HepG2 (cell line): ENCODE measurements around the gene DNLZ. TPM values are rescaled to one million over a fixed set of nuclear protein-coding genes. Genes with fewer than 3 reads are reported as not detected.

ENCODE experiments used
- ATAC-seq: fragments of 200-7000 bp; cut with Tn5 transposase; 3 replicates; pipeline ENCODE4 v1.9.1; 2020; ENCODE audit warnings: mild to moderate bottlenecking, moderate library complexity
- BruUV-seq: library from RNA; stranded (reverse); fragments of 400-500 nt; replicated peaks from 2 replicates; lab custom pipeline; 2021; lab: Mats Ljungman, UMichigan
- CTCF ChIA-PET: fragments of 300-600 bp; formaldehyde crosslinking; extraction: SDS; loops from one replicate; lab custom pipeline; 2021; ENCODE audit warnings: low total read pairs, inconsistent platforms, low intra/inter-chr PET ratio; lab: Yijun Ruan, JAX
- POLR2A ChIA-PET: fragments of 350-600 bp; sonication (Branson Sonifier 250); formaldehyde crosslinking; loops from one replicate; lab custom pipeline; 2020; ENCODE audit warnings: antibody characterized with exemption, inconsistent platforms; lab: Yijun Ruan, JAX
- DNase-seq: peaks from one replicate; pipeline ENCODE4 v3.0.0-alpha.2; 2015; ENCODE audit warnings: low spot score
- FAIRE-seq: peaks from 3 replicates; lab custom pipeline; 2011; peaks lifted over from hg19 to GRCh38; lab: Jason Lieb, UNC
- H2AFZ ChIP-seq: one replicate; pipeline ENCODE4 v1.6.1; 2011; ENCODE audit warnings: low read length, inconsistent platforms
- H3K27ac ChIP-seq: fragments of 300-600 bp; 3 replicates; pipeline ENCODE4 v1.8.0; 2011; ENCODE audit warnings: mixed run types, mild to moderate bottlenecking, mixed read lengths, low read length, inconsistent platforms; ENCODE audit not compliant: insufficient read depth; ENCODE audit errors: extremely low read length
- H3K27me3 ChIP-seq, 2 experiments: fragments of 200-600 bp in 1 of 2; 2 replicates in 1 of 2; 3 replicates in 1 of 2; pipeline versions ENCODE4 v1.6.0 to v1.8.0; 2011; ENCODE audit warnings: low read length in 2 of 2, mild to moderate bottlenecking in 2 of 2, moderate library complexity in 2 of 2, inconsistent platforms in 1 of 2; ENCODE audit not compliant: insufficient read depth in 2 of 2, control insufficient read depth in 1 of 2
- H3K36me3 ChIP-seq, 2 experiments: fragments of 200-600 bp in 1 of 2; replicated peaks in 1 of 2; 2 replicates in 1 of 2; 3 replicates in 1 of 2; pipeline versions ENCODE4 v1.5.1 to v1.8.0; 2011; ENCODE audit warnings: low read length in 2 of 2, inconsistent platforms in 1 of 2; ENCODE audit not compliant: insufficient read depth in 2 of 2, control insufficient read depth in 1 of 2
- H3K4me1 ChIP-seq: 2 replicates; pipeline ENCODE4 v1.5.1; 2012; ENCODE audit warnings: low read length, inconsistent platforms; ENCODE audit not compliant: insufficient read depth
- H3K4me2 ChIP-seq: 2 replicates; pipeline ENCODE4 v1.6.0; 2011; ENCODE audit warnings: low read depth, low read length, inconsistent platforms
- H3K4me3 ChIP-seq, 3 experiments: fragments of 200-600 bp in 1 of 3; sonication (generic), shearing (Covaris generic) in 1 of 3; replicated peaks in 1 of 3; 2 replicates each; pipeline ENCODE4 v1.5.1; 2011 to 2016; ENCODE audit warnings: low read length in 3 of 3, inconsistent platforms in 2 of 3, low read depth in 2 of 3, mild to moderate bottlenecking in 2 of 3, control low read depth in 1 of 3, mixed read lengths in 1 of 3; ENCODE audit not compliant: insufficient read depth in 1 of 3
- H3K79me2 ChIP-seq: one replicate; pipeline ENCODE4 v1.6.1; 2011; ENCODE audit warnings: low read length, inconsistent platforms; ENCODE audit not compliant: insufficient read depth
- H3K9ac ChIP-seq: 2 replicates; pipeline ENCODE4 v1.6.0; 2011; ENCODE audit warnings: mild to moderate bottlenecking, low read depth, low read length, inconsistent platforms; ENCODE audit not compliant: insufficient read depth
- H3K9me3 ChIP-seq: 2 replicates; pipeline ENCODE4 v1.5.1; 2012; ENCODE audit warnings: mild to moderate bottlenecking, low read length
- H4K20me1 ChIP-seq: 2 replicates; pipeline ENCODE4 v1.6.0; 2011; ENCODE audit warnings: inconsistent platforms, mild to moderate bottlenecking, low read length, moderate library complexity; ENCODE audit not compliant: insufficient read depth
- BCL3 ChIP-seq: sonication (generic); formaldehyde crosslinking; IDR thresholded peaks from 2 replicates; pipeline ENCODE4 v1.5.1; 2020; ENCODE audit warnings: mild to moderate bottlenecking, missing genetic modification reagents, moderate library complexity
- CENPX ChIP-seq: sonication (generic); formaldehyde crosslinking; IDR thresholded peaks from 2 replicates; pipeline ENCODE4 v1.9.0; 2021; ENCODE audit warnings: mild to moderate bottlenecking, missing genetic modification reagents, moderate library complexity
- PCBP1 ChIP-seq: fragments of 200-400 bp; formaldehyde crosslinking; IDR thresholded peaks from 2 replicates; pipeline ENCODE4 v1.6.1; 2017; ENCODE audit warnings: mild to moderate bottlenecking, low read depth, low read length, borderline replicate concordance
- SETDB1 ChIP-seq: sonication (generic); formaldehyde crosslinking; IDR thresholded peaks from 2 replicates; pipeline ENCODE4 v1.5.1; 2020; ENCODE audit warnings: missing genetic modification reagents, mild to moderate bottlenecking, borderline replicate concordance
- SP4 ChIP-seq: sonication (generic); formaldehyde crosslinking; IDR thresholded peaks from 2 replicates; pipeline ENCODE4 v1.8.1; 2023; ENCODE audit warnings: mild to moderate bottlenecking, missing genetic modification reagents
- TAF1 ChIP-seq: sonication (generic); formaldehyde crosslinking; IDR thresholded peaks from 2 replicates; pipeline ENCODE4 v1.4.0; 2020; ENCODE audit warnings: missing genetic modification reagents
- ZBTB26 ChIP-seq: IDR thresholded peaks from 2 replicates; pipeline ENCODE4 v1.6.1; 2016; ENCODE audit warnings: missing compliant biosample characterization, missing genetic modification reagents, borderline replicate concordance
- ZFY ChIP-seq: sonication (generic); formaldehyde crosslinking; IDR thresholded peaks from 2 replicates; pipeline ENCODE4 v1.4.0; 2020; ENCODE audit warnings: missing genetic modification reagents
- ZNF224 ChIP-seq: sonication (generic); formaldehyde crosslinking; IDR thresholded peaks from 2 replicates; pipeline ENCODE4 v1.5.0; 2020; ENCODE audit warnings: mild to moderate bottlenecking, missing genetic modification reagents
- ZNF251 ChIP-seq: sonication (generic); formaldehyde crosslinking; IDR thresholded peaks from 2 replicates; pipeline ENCODE4 v1.9.0; 2021; ENCODE audit warnings: mild to moderate bottlenecking, missing genetic modification reagents
- ZNF510 ChIP-seq: sonication (generic); formaldehyde crosslinking; IDR thresholded peaks from 2 replicates; pipeline ENCODE4 v1.4.0; 2020; ENCODE audit warnings: low read depth, mild to moderate bottlenecking, missing genetic modification reagents
- ZNF878 ChIP-seq: sonication (generic); formaldehyde crosslinking; IDR thresholded peaks from 2 replicates; pipeline ENCODE4 v1.8.1; 2023; ENCODE audit warnings: mild to moderate bottlenecking, missing genetic modification reagents, moderate library complexity
- WGBS: methylation state at CpG from one replicate; pipeline ENCODE4 v1.1.6; 2017; ENCODE audit warnings: low lambda C conversion rate; 5-methylcytosine and 5-hydroxymethylcytosine counted together
- in situ Hi-C: cut with HindIII; loops from 2 replicates; pipeline ENCODE4 v1.10.0; 2017; ENCODE audit warnings: low pct_unique_long_range_greater_than_20kb; ENCODE audit not compliant: extremely low pct_ligation_motif_present
- intact Hi-C: fragments of 100-400 bp; cut with micrococcal nuclease; formaldehyde crosslinking; loops from one replicate; pipeline ENCODE4 v1.10.0; 2022; ENCODE audit not compliant: unreplicated experiment
- polyA plus RNA-seq, 8 experiments: library from polyadenylated mRNA; depleted of rRNA in 3 of 8; stranded (reverse) in 7 of 8; unstranded in 1 of 8; fragments of >200 nt; fragmentation: Illumina TruSeq in 4 of 8; extraction: Trizol in 4 of 8; gene quantifications; 2 replicates each; pipeline versions ENCODE4 v1.2.1 to v1.2.3, GENCODE V29; 2011 to 2016; ENCODE audit warnings: low read depth in 4 of 8, missing spikeins in 1 of 8, mixed read lengths in 1 of 8; ENCODE audit not compliant: insufficient read depth in 1 of 8
- total RNA-seq, 5 experiments: library from RNA; depleted of rRNA; stranded (reverse); fragments of >200 nt; fragmentation: Illumina TruSeq; extraction: Trizol; gene quantifications; 2 replicates each; pipeline ENCODE4 v1.2.3, GENCODE V29; 2016; ENCODE audit warnings: low read depth in 1 of 5
- TF ChIP-seq, protein P1 (sequence below): sonication (generic); formaldehyde crosslinking; IDR thresholded peaks from 2 replicates; pipeline ENCODE4 v1.5.0; 2020; ENCODE audit warnings: mild to moderate bottlenecking, missing genetic modification reagents, borderline replicate concordance
- TF ChIP-seq, protein P2 (sequence below): sonication (generic); formaldehyde crosslinking; IDR thresholded peaks from 2 replicates; pipeline ENCODE4 v1.5.0; 2020; ENCODE audit warnings: missing genetic modification reagents, mild to moderate bottlenecking, borderline replicate concordance
- TF ChIP-seq, protein P3 (sequence below): conservative IDR thresholded peaks from 2 replicates; pipeline ENCODE4 v1.6.1; 2018; ENCODE audit warnings: missing genetic modification reagents
- TF ChIP-seq, protein P4 (sequence below): sonication (generic); formaldehyde crosslinking; IDR thresholded peaks from 2 replicates; pipeline ENCODE4 v1.5.1; 2020; ENCODE audit warnings: mild to moderate bottlenecking, moderate library complexity, missing genetic modification reagents

Gene DNLZ
- total and polyA plus RNA-seq, 2 of the 13 experiments (the other 11 are each of a cell fraction or from before 2014, with no cell fraction given): 3.4 to 8.0 TPM

GRCh38 chr9:136346157-136346481 lies 17.4 kb downstream of the DNLZ start:
- in situ Hi-C loops (loop anchor here (25.0 kb wide), 1 partner anchor 291 kb away; no protein-coding TSS in a partner anchor), intact Hi-C loops (no loop called here)
- WGBS: 19% methylated on average over 3 of the region's 10 CpGs
- peak overlapping the region; percentile 95 for H3K4me2 ChIP-seq
- no TSS peak for BruUV-seq
- peak overlapping the region; percentile 57; the same call in 1 of the 2 replicates for H3K9ac ChIP-seq
- DNase-seq (no peak), FAIRE-seq (no peak), ATAC-seq (peak; percentile 5)
- no peaks in the 10 kb centered on the region for H3K36me3 ChIP-seq
- H4K20me1 ChIP-seq: no peaks in the 10 kb centered on the region
- no peak overlapping the region for H3K27ac ChIP-seq
- ChIA-PET POLR2A (interaction anchor here (0.8 to 2.9 kb wide), 9 partner anchors 9 to 96 kb away, joined by 3 to 73 read pairs (median 6); partner anchors contain the start of genes CARD9 and DNLZ), CTCF (interaction anchor here (1.8 to 2.0 kb wide), 2 partner anchors 17 to 54 kb away, joined by 6 to 13 read pairs; partner anchors contain the start of genes DNLZ and SNAPC4)
- H3K27me3 ChIP-seq: peaks cover 0 to 9% of the 10 kb centered on the region in 2 experiments; a peak in 2 of 5 replicates
- H3K4me3 ChIP-seq: peak overlapping the region; percentile 47 to 78 (median 47)
- no peaks in the 10 kb centered on the region for H3K79me2 ChIP-seq
- H3K9me3 ChIP-seq: no peaks in the 10 kb centered on the region
- peaks cover 45% of the 10 kb centered on the region for H3K4me1 ChIP-seq
- no peak overlapping the region for H2AFZ ChIP-seq
- TF ChIP-seq, protein P1, sequence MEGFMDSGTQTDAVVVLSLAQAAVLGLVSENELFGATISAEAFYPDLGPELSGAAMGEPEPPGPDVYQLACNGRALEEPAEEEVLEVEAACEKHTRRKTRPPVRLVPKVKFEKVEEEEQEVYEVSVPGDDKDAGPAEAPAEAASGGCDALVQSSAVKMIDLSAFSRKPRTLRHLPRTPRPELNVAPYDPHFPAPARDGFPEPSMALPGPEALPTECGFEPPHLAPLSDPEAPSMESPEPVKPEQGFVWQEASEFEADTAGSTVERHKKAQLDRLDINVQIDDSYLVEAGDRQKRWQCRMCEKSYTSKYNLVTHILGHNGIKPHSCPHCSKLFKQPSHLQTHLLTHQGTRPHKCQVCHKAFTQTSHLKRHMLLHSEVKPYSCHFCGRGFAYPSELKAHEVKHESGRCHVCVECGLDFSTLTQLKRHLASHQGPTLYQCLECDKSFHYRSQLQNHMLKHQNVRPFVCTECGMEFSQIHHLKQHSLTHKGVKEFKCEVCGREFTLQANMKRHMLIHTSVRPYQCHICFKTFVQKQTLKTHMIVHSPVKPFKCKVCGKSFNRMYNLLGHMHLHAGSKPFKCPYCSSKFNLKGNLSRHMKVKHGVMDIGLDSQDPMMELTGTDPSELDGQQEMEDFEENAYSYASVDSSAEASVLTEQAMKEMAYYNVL (CRISPR knock-in tag): no peak
- TF ChIP-seq ZNF878 (CRISPR knock-in tag) (no peak), ZBTB26 (CRISPR knock-in tag) (no peak), ZFY (CRISPR knock-in tag) (0 out of 2 replicates have a peak, but pooled peaks have one; percentile 1), TAF1 (CRISPR knock-in tag) (no peak; the same call in 1 of the 2 replicates), ZNF224 (CRISPR knock-in tag) (no peak), PCBP1 (peak; percentile 6; the same call in 1 of the 2 replicates), CENPX (CRISPR knock-in tag) (no peak), SP4 (CRISPR knock-in tag) (0 out of 2 replicates have a peak, but pooled peaks have one; percentile 2), BCL3 (CRISPR knock-in tag) (no peak), ZNF251 (CRISPR knock-in tag) (no peak), ZNF510 (CRISPR knock-in tag) (no peak), SETDB1 (CRISPR knock-in tag) (no peak)
- TF ChIP-seq, protein P2, sequence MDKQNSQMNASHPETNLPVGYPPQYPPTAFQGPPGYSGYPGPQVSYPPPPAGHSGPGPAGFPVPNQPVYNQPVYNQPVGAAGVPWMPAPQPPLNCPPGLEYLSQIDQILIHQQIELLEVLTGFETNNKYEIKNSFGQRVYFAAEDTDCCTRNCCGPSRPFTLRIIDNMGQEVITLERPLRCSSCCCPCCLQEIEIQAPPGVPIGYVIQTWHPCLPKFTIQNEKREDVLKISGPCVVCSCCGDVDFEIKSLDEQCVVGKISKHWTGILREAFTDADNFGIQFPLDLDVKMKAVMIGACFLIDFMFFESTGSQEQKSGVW: no peak
- TF ChIP-seq, protein P3, sequence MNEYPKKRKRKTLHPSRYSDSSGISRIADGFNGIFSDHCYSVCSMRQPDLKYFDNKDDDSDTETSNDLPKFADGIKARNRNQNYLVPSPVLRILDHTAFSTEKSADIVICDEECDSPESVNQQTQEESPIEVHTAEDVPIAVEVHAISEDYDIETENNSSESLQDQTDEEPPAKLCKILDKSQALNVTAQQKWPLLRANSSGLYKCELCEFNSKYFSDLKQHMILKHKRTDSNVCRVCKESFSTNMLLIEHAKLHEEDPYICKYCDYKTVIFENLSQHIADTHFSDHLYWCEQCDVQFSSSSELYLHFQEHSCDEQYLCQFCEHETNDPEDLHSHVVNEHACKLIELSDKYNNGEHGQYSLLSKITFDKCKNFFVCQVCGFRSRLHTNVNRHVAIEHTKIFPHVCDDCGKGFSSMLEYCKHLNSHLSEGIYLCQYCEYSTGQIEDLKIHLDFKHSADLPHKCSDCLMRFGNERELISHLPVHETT (CRISPR knock-in tag): no peak
- TF ChIP-seq, protein P4, sequence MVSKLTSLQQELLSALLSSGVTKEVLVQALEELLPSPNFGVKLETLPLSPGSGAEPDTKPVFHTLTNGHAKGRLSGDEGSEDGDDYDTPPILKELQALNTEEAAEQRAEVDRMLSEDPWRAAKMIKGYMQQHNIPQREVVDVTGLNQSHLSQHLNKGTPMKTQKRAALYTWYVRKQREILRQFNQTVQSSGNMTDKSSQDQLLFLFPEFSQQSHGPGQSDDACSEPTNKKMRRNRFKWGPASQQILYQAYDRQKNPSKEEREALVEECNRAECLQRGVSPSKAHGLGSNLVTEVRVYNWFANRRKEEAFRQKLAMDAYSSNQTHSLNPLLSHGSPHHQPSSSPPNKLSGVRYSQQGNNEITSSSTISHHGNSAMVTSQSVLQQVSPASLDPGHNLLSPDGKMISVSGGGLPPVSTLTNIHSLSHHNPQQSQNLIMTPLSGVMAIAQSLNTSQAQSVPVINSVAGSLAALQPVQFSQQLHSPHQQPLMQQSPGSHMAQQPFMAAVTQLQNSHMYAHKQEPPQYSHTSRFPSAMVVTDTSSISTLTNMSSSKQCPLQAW (CRISPR knock-in tag): peak; percentile 4; the same call in 1 of the 2 replicates
